ENCODE measurements around the gene ACAP3.
"Not testable (repeated sequence)": the region's sequence is repeated elsewhere in the genome, so short reads cannot be mapped to it uniquely, and the experiment has no call there.

Gene ACAP3

GRCh38 chr1:1329304-1330210, 21.8 kb upstream of the ACAP3 start:
- DNase-seq: no peak

- no peak for DNase-seq
These were observed 20.5 kb upstream of the ACAP3 start for GRCh38 chr1:1328254-1328653.

DNA sequence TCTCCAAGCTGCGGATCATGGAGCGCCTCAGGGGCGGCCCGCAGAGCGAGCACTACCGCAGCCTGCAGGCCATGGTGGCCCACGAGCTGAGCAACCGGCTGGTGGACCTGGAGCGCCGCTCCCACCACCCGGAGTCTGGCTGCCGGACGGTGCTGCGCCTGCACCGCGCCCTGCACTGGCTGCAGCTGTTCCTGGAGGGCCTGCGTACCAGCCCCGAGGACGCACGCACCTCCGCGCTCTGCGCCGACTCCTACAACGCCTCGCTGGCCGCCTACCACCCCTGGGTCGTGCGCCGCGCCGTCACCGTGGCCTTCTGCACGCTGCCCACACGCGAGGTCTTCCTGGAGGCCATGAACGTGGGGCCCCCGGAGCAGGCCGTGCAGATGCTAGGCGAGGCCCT, 19.6 kb upstream of the ACAP3 start:
- no peak for DNase-seq

DNA sequence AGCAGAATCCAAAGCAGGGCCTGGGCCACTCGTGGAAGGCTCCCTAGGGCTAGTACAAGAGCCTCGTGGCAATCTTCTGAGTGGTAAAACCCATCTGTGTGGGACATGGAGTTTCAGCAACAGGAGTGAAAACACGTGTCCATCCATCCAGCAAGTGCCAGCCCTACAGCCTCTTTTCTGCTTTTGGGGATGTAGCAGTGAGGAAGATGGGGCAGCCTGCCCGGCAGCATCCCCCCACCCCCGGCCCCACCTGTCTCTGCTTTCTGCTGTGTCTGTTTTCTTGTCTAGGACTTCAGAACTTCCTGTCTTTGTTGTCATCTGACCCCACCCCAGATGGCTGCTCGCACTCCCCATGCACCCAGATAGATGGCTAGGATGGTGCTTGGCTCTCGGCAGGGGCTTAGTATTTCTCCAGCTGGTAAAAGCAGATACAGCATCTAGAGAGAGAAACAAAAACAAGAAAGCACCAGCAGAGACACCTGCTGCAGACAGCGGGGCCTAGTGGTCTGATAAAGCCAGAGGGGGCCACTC, 18.4 kb upstream of the ACAP3 start:
- DNase-seq: no peak

GRCh38 chr1:1325288-1326074, 17.8 kb upstream of the ACAP3 start:
- DNase-seq: no peak

DNA sequence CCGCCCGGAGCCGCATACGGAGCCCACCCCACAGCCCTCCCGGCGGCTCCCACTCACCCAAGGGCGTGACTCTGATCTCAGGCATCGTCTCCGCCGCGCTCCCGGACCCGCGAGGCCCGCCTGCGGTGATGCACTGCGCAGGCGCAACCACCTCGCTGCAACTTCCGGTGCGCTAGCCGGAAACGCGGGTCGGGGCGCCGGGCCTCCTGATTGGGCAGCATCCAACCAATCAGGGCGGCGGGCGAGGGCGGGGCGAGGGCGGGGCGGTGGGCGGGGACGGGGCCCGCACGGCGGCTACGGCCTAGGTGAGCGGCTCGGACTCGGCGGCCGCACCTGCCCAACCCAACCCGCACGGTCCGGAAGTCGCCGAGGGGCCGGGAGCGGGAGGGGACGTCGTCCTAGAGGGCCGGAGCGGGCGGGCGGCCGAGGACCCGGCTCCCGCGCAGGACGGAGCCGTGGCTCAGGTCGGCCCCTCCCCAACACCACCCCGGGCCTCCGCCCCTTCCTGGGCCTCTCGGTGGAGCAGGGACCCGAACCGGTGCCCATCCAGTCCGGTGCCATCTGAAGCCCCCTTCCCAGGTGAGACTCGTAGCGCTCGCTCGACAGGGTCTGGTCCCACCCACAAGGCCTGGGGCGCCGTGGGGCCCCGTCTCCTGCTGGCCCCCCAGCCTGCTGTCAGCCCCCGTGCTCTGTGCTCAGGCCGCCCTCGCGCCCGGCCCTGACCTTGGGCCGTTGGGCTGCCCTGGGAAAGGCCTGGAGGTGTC, 17.0 kb upstream of the ACAP3 start, which contains the start of the genes CPTP and INTS11:
TSS of gene CPTP (plus strand) at position 279 of the 764 bp plus-strand sequence. CDS start 2,109 bp downstream, outside the sequence.
TSS of gene INTS11 (minus strand) at position 137 of the 764 bp plus-strand sequence. CDS start at position 85, 52 bp downstream.
- DNase-seq: peak; percentile 74

DNA sequence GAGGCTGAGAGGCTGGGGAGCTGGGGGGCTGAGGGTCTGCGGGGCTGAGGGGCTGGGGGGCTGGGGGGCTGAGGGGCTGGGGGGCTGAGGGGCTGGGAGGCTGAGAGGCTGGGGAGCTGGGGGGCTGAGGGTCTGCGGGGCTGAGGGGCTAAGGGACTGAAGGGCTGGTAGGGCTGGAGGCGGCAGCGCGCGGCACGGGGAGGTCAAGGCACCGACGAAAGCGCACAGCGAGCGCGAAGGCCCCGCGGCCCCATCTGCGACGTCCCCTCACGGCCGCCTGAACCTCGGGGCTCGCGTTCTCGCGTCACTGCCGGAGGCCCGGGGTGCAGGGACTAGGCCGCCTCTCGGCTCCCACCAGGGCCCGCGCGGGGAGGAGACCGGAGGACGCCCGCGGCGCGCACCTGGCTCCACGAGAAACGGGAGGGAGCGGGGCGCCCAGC, 16.4 kb upstream of the ACAP3 start:
- no peak for DNase-seq

- no peak for DNase-seq
These were observed 15.2 kb upstream of the ACAP3 start for GRCh38 chr1:1322952-1323351.

- no peak for DNase-seq
These were observed 14.7 kb upstream of the ACAP3 start for GRCh38 chr1:1322418-1322817.

GRCh38 chr1:1321477-1321876, 13.7 kb upstream of the ACAP3 start:
- DNase-seq: no peak

GRCh38 chr1:1320666-1321448, 13.1 kb upstream of the ACAP3 start:
- no peak for DNase-seq

DNA sequence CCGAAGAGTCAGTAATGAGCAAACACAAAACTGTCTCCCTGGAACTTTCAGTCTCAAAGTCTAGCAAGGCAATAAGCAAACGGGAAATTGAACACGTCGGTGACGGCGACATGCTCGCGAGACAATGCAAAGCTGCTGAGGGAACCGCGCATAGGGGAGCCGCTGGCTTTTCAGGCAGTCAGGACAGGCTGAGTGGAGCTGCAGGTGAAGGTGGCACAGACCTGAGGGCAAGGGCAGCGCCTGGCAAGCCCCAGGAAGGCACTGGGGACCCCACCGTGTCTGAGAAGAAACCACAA, 11.9 kb upstream of the ACAP3 start:
- DNase-seq: no peak

DNA sequence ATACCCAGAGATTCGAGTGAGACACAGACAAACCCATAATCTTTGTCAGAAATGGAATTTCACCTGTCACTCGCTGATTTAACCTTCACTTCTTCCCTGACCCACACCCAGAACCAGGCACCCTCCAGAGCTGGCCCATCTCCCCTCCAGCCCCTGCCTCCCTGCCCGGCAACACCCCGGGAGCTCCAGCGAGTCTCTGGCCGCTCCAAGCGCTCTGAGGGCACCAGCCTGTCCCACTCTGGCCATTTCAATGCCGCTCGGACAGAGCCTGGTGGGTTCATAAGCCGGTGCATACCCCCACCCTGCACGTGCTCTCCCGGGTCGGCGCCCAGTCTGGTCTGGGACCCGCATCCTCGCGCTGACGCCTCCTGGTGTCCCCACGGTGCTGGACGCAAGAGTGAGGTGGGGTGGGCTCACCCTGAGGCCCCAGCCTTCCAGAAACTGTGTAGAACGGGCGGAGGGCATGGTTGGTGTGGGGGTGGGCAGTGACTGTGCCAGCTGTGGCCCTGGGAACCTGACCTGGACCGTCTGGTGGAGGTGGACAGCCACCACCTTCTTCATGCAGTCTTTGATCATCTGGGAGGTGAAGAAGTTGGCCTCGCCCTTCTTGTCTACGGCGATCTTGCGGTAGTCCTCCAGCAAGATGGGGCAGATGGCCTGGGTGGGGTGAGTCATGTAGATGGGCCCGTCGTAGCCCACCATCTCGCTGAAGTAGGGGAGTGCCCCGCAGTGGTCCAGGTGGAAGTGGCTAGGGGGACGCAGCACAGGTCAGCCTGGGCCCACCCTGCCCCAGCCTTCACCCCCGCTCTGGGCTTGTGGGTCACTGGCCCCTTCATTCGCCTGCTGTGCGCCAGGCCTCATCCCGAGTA, 11.3 kb upstream of the ACAP3 start:
- no peak for DNase-seq

- peak; percentile 91 for DNase-seq
These were observed 10.5 kb upstream of the ACAP3 start for GRCh38 chr1:1318131-1318652.

DNA sequence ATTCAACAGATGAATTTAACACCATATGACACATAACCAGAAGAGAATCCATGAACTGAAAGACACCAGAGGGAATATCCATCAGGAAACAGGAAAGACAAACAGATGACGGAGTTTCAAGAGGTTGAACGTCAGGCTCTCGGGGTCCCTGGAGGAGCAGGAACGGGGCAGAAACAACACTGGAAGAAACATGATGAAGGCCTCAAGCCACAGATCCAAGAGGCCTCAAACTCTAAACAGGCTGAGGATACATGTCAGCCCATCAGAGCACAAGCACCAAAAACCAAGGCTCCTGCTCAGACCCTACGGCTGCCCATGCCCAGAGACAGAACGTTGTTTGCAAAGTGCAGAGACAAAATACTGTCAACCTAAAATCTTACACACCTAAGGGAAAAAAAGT, 9.7 kb upstream of the ACAP3 start:
- DNase-seq: no peak

DNA sequence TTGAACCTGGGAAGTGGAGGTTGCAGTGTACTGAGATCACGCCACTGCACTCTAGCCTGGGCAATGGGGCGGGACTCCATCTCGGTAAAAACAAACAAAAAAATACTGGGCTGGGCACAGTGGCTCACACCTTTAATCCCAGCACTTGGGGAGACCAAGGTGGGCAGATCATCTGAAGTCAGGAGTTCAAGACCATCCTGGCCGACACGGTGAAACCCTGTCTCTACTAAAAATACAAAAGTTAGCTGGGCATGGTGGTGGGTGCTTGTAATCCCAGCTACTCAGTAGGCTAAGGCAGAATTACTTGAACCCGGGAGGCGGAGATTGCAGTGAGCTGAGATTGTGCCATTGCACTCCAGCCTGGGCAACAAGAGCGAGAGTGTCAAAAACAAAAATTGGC, 8.5 kb upstream of the ACAP3 start:
- not testable (repeated sequence) for DNase-seq

- no peak for DNase-seq
These were observed 7.8 kb upstream of the ACAP3 start for GRCh38 chr1:1315435-1315954.

- DNase-seq: no peak
These were observed 7.1 kb upstream of the ACAP3 start for GRCh38 chr1:1314678-1315335.

DNA sequence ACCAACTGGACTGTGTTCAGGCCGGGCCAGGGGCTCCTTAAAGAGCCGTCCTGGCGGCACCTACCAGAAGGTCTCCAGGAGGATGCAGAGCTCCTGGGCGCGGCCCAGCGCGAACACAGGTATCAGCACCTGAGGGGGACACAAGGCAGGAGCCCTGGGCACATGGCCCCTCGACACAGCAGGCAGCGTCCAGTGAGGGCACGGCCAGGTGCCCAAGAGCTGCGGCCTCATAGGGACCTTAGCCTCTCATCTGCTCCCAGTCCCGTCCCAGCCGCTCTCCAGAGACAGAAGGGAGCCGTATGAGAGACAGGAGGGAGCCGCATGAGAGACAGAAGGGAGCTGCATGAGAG, 6.5 kb upstream of the ACAP3 start:
- no peak for DNase-seq
